HepG2 (cell line): ENCODE results near the gene SCAI. TPM values are rescaled to one million over a fixed set of nuclear protein-coding genes. Genes with fewer than 3 reads are reported as not detected.

ENCODE experiments used
- ARHGAP35 ChIP-seq: sonication (generic); formaldehyde crosslinking; IDR thresholded peaks from 2 replicates; pipeline ENCODE4 v1.9.0; 2022; ENCODE audit warnings: mild to moderate bottlenecking, inconsistent platforms, moderate library complexity, missing genetic modification reagents, borderline replicate concordance
- CHCHD3 ChIP-seq: sonication (generic); formaldehyde crosslinking; IDR thresholded peaks from 2 replicates; pipeline ENCODE4 v1.8.0; 2022; ENCODE audit warnings: mild to moderate bottlenecking, missing genetic modification reagents, moderate library complexity
- DR1 ChIP-seq: sonication (generic); formaldehyde crosslinking; IDR thresholded peaks from 2 replicates; pipeline ENCODE4 v1.8.0; 2021; ENCODE audit warnings: mild to moderate bottlenecking, missing genetic modification reagents, inconsistent platforms
- GLMP ChIP-seq: sonication (generic); formaldehyde crosslinking; IDR thresholded peaks from 2 replicates; pipeline ENCODE4 v1.9.0; 2021; ENCODE audit warnings: missing genetic modification reagents, mild to moderate bottlenecking, borderline replicate concordance
- HNRNPUL1 ChIP-seq: fragments of 200-400 bp; formaldehyde crosslinking; IDR thresholded peaks from 2 replicates; pipeline ENCODE4 v1.6.1; 2017; ENCODE audit warnings: low read depth, mild to moderate bottlenecking, low read length, moderate library complexity
- IKZF5 ChIP-seq: IDR thresholded peaks from 2 replicates; pipeline ENCODE4 v1.6.1; 2018; ENCODE audit warnings: missing genetic modification reagents, mild to moderate bottlenecking, missing compliant biosample characterization
- ISX ChIP-seq: sonication (generic); formaldehyde crosslinking; conservative IDR thresholded peaks from 2 replicates; pipeline ENCODE4 v1.5.0; 2020; ENCODE audit warnings: missing genetic modification reagents
- JARID2 ChIP-seq: sonication (generic); formaldehyde crosslinking; IDR thresholded peaks from 2 replicates; pipeline ENCODE4 v1.8.1; 2023; ENCODE audit warnings: missing genetic modification reagents, inconsistent platforms; ENCODE audit not compliant: insufficient replicate concordance
- KLF6 ChIP-seq: IDR thresholded peaks from 2 replicates; pipeline ENCODE4 v1.8.0; 2016; ENCODE audit warnings: missing biosample characterization, missing genetic modification reagents
- MED13 ChIP-seq: sonication (generic); formaldehyde crosslinking; IDR thresholded peaks from 2 replicates; pipeline ENCODE4 v1.5.0; 2020; ENCODE audit warnings: missing genetic modification reagents
- PAWR ChIP-seq: sonication (generic); formaldehyde crosslinking; IDR thresholded peaks from 2 replicates; pipeline ENCODE4 v1.4.0; 2020; ENCODE audit warnings: missing genetic modification reagents, mild to moderate bottlenecking, borderline replicate concordance
- PHF5A ChIP-seq: IDR thresholded peaks from one replicate; pipeline ENCODE4 v1.6.1; 2018; ENCODE audit warnings: low read depth, missing genetic modification reagents; ENCODE audit not compliant: unreplicated experiment
- RCOR2 ChIP-seq: IDR thresholded peaks from 2 replicates; pipeline ENCODE4 v1.6.1; 2016; ENCODE audit warnings: missing biosample characterization, missing genetic modification reagents
- SMC3 ChIP-seq: IDR thresholded peaks from 2 replicates; pipeline ENCODE4 v1.6.1; 2011; ENCODE audit warnings: low read length, improper control_type of control experiment
- SNRNP70 ChIP-seq: fragments of 200-400 bp; formaldehyde crosslinking; IDR thresholded peaks from 2 replicates; pipeline ENCODE4 v1.6.1; 2017; ENCODE audit warnings: mild to moderate bottlenecking, low read depth, low read length, moderate library complexity
- SRSF4 ChIP-seq: fragments of 200-400 bp; formaldehyde crosslinking; IDR thresholded peaks from one replicate; pipeline ENCODE4 v1.6.1; 2018; ENCODE audit warnings: mild to moderate bottlenecking, low read depth, low read length, moderate library complexity; ENCODE audit not compliant: poor library complexity, severe bottlenecking
- SRSF9 ChIP-seq: fragments of 200-400 bp; formaldehyde crosslinking; IDR thresholded peaks from 2 replicates; pipeline ENCODE4 v1.6.1; 2018; ENCODE audit warnings: borderline replicate concordance, mild to moderate bottlenecking, low read depth, low read length; ENCODE audit not compliant: insufficient read depth, poor library complexity, severe bottlenecking
- TP53 ChIP-seq: sonication (generic); formaldehyde crosslinking; conservative IDR thresholded peaks from 2 replicates; pipeline ENCODE4 v1.4.0; 2020; ENCODE audit warnings: missing genetic modification reagents
- ZNF292 ChIP-seq: sonication (generic); formaldehyde crosslinking; IDR thresholded peaks from 2 replicates; pipeline ENCODE4 v1.8.1; 2022; ENCODE audit warnings: mild to moderate bottlenecking, low read depth, missing genetic modification reagents, borderline replicate concordance
- ZNF501 ChIP-seq: sonication (generic); formaldehyde crosslinking; IDR thresholded peaks from 2 replicates; pipeline ENCODE4 v1.5.1; 2020; ENCODE audit warnings: mild to moderate bottlenecking, moderate library complexity, missing genetic modification reagents
- ZNF574 ChIP-seq: sonication (generic); formaldehyde crosslinking; IDR thresholded peaks from 2 replicates; pipeline ENCODE4 v1.4.0; 2020; ENCODE audit warnings: missing genetic modification reagents
- ZNF577 ChIP-seq: sonication (generic); formaldehyde crosslinking; IDR thresholded peaks from 2 replicates; pipeline ENCODE4 v1.4.0; 2020; ENCODE audit warnings: mild to moderate bottlenecking, low read depth, missing genetic modification reagents, borderline replicate concordance
- ZNF615 ChIP-seq: sonication (generic); formaldehyde crosslinking; IDR thresholded peaks from 2 replicates; pipeline ENCODE4 v1.5.0; 2020; ENCODE audit warnings: mild to moderate bottlenecking, missing genetic modification reagents, borderline replicate concordance
- polyA plus RNA-seq, 8 experiments: library from polyadenylated mRNA; depleted of rRNA in 3 of 8; stranded (reverse) in 7 of 8; unstranded in 1 of 8; fragments of >200 nt; fragmentation: Illumina TruSeq in 4 of 8; extraction: Trizol in 4 of 8; gene quantifications; 2 replicates each; pipeline versions ENCODE4 v1.2.1 to v1.2.3, GENCODE V29; 2011 to 2016; ENCODE audit warnings: low read depth in 4 of 8, missing spikeins in 1 of 8, mixed read lengths in 1 of 8; ENCODE audit not compliant: insufficient read depth in 1 of 8
- total RNA-seq, 5 experiments: library from RNA; depleted of rRNA; stranded (reverse); fragments of >200 nt; fragmentation: Illumina TruSeq; extraction: Trizol; gene quantifications; 2 replicates each; pipeline ENCODE4 v1.2.3, GENCODE V29; 2016; ENCODE audit warnings: low read depth in 1 of 5
- TF ChIP-seq, protein P1 (sequence below): sonication (generic); formaldehyde crosslinking; IDR thresholded peaks from 2 replicates; pipeline ENCODE4 v1.4.0; 2020; ENCODE audit warnings: mild to moderate bottlenecking, missing genetic modification reagents

The SCAI gene
- total and polyA plus RNA-seq, 2 of the 13 experiments (the other 11 are each of a cell fraction or from before 2014, with no cell fraction given) = 4.4 to 8.4 TPM

- TF ChIP-seq ZNF574 (CRISPR knock-in tag) (peak; percentile 92), SRSF9 (no peak), PHF5A (CRISPR knock-in tag) (peak; percentile 78), SMC3 (no peak), MED13 (CRISPR knock-in tag) (no peak; the same call in 1 of the 2 replicates), HNRNPUL1 (peak; percentile 58; the same call in 1 of the 2 replicates), ZNF577 (CRISPR knock-in tag) (no peak), KLF6 (CRISPR knock-in tag) (peak; percentile 57; the same call in 1 of the 2 replicates), ZNF615 (CRISPR knock-in tag) (peak; percentile 82; the same call in 1 of the 2 replicates), ARHGAP35 (CRISPR knock-in tag) (peak; percentile 9; the same call in 1 of the 2 replicates), RCOR2 (CRISPR knock-in tag) (no peak), DR1 (CRISPR knock-in tag) (peak; percentile 78), PAWR (CRISPR knock-in tag) (no peak; the same call in 1 of the 2 replicates), SNRNP70 (no peak), JARID2 (CRISPR knock-in tag) (no peak), TP53 (no peak), ZNF501 (peak; percentile 82), ISX (0 out of 2 replicates have a peak, but pooled peaks have one; percentile 49), CHCHD3 (CRISPR knock-in tag) (peak; percentile 38; the same call in 1 of the 2 replicates), ZNF292 (CRISPR knock-in tag) (no peak; the same call in 1 of the 2 replicates), SRSF4 (no peak), GLMP (CRISPR knock-in tag) (no peak), IKZF5 (CRISPR knock-in tag) (peak; percentile 87)
- TF ChIP-seq, protein P1, sequence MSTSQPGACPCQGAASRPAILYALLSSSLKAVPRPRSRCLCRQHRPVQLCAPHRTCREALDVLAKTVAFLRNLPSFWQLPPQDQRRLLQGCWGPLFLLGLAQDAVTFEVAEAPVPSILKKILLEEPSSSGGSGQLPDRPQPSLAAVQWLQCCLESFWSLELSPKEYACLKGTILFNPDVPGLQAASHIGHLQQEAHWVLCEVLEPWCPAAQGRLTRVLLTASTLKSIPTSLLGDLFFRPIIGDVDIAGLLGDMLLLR (CRISPR knock-in tag) = peak; percentile 31; the same call in 1 of the 2 replicates
These were observed 202.2 kb downstream of the SCAI start, which contains the start of gene GOLGA1 (continued) for GRCh38 chr9:124940894-124941678.
